Anterior cingulate cortex (tissue), 58 donors: ENCODE results near the gene CRY1.
A peak's percentile ranks its signal among the peaks of the same experiment; 100 is the strongest.
"Not testable (repeated sequence)": the region's sequence is repeated elsewhere in the genome, so short reads cannot be mapped to it uniquely, and the experiment has no call there.

ENCODE experiments used
- DNase-seq, 58 donors: peaks; one replicate each; lab custom pipeline; 2025; lab: John Stamatoyannopoulos, UW

Gene CRY1

GRCh38 chr12:107080299-107080698 lies 13.1 kb downstream of the CRY1 start:
- DNase-seq = no peak

- no peak for DNase-seq
These were observed 14.0 kb downstream of the CRY1 start for GRCh38 chr12:107079172-107080011.

- DNase-seq = not testable (repeated sequence)
These were observed 20.1 kb downstream of the CRY1 start for GRCh38 chr12:107073266-107073665.

- no peak for DNase-seq
These were observed 26.7 kb downstream of the CRY1 start for GRCh38 chr12:107066691-107067090.

- DNase-seq = no peak
These were observed 28.7 kb downstream of the CRY1 start for GRCh38 chr12:107064687-107065086.

- DNase-seq = no peak
These were observed 29.1 kb downstream of the CRY1 start for GRCh38 chr12:107064243-107064642.

- no peak for DNase-seq
These were observed 35.2 kb downstream of the CRY1 start for GRCh38 chr12:107058190-107058589.

- no peak for DNase-seq
These were observed 36.1 kb downstream of the CRY1 start for GRCh38 chr12:107057071-107057834.

GRCh38 chr12:107053709-107054108 lies 39.6 kb downstream of the CRY1 start:
- no peak for DNase-seq

- DNase-seq = no peak
These were observed 48.2 kb downstream of the CRY1 start for GRCh38 chr12:107045186-107045585.

- DNase-seq = no peak
These were observed 50.5 kb downstream of the CRY1 start for GRCh38 chr12:107042801-107043200.

GRCh38 chr12:107035733-107036132 lies 57.6 kb downstream of the CRY1 start:
- DNase-seq = no peak

GRCh38 chr12:107033758-107034739 lies 59.3 kb downstream of the CRY1 start:
- no peak for DNase-seq

- DNase-seq = no peak
These were observed 61.1 kb downstream of the CRY1 start for GRCh38 chr12:107032266-107032665.

- no peak for DNase-seq
These were observed 62.3 kb downstream of the CRY1 start for GRCh38 chr12:107031061-107031460.

GRCh38 chr12:107029081-107029480 lies 64.3 kb downstream of the CRY1 start:
- DNase-seq = no peak

- peak in 2 of 58 donors; percentile 58 to 66 for DNase-seq
These were observed 65.7 kb downstream of the CRY1 start for GRCh38 chr12:107027636-107028053.

GRCh38 chr12:107026806-107027635 lies 66.3 kb downstream of the CRY1 start:
- no peak for DNase-seq

- not testable (repeated sequence) for DNase-seq
These were observed 67.0 kb downstream of the CRY1 start for GRCh38 chr12:107026356-107026755.

- no peak for DNase-seq
These were observed 67.7 kb downstream of the CRY1 start for GRCh38 chr12:107025671-107026070.
